Stimulated activated CD4-positive, alpha-beta T cell treated with anti-CD3 and anti-CD28 coated beads, Interleukin-12 subunit alpha, Interleukin-12 subunit beta, amount 100 ng/mL, for 4 hours (primary cell): Measurements from ENCODE around the gene MYO10.

ENCODE experiments used
- DNase-seq: peaks from one replicate; pipeline ENCODE4 v3.0.0-alpha.2; 2020

Gene MYO10

GRCh38 chr5:16937503-16938161 is 1.5 kb upstream of the MYO10 start:
- DNase-seq = no peak

- no peak for DNase-seq
Observed at GRCh38 chr5:16936989-16937438, 926 bp upstream of the MYO10 start.

GRCh38 chr5:16935231-16936149 is 598 bp downstream of the MYO10 start:
- DNase-seq = peak; percentile 23

GRCh38 chr5:16934677-16935153 is 1.4 kb downstream of the MYO10 start:
- DNase-seq = no peak

GRCh38 chr5:16934123-16934522 is 2.0 kb downstream of the MYO10 start:
- peak; percentile 16 for DNase-seq

- no peak for DNase-seq
Observed at GRCh38 chr5:16933337-16933736, 2.8 kb downstream of the MYO10 start.

GRCh38 chr5:16932401-16932800 is 3.7 kb downstream of the MYO10 start:
- DNase-seq = no peak

GRCh38 chr5:16931334-16932110 is 4.6 kb downstream of the MYO10 start:
- no peak for DNase-seq

GRCh38 chr5:16930496-16930895 is 5.6 kb downstream of the MYO10 start:
- no peak for DNase-seq

GRCh38 chr5:16929831-16930230 is 6.3 kb downstream of the MYO10 start:
- no peak for DNase-seq

- DNase-seq = no peak
Observed at GRCh38 chr5:16929347-16929746, 6.7 kb downstream of the MYO10 start.

GRCh38 chr5:16927613-16928012 is 8.5 kb downstream of the MYO10 start:
- DNase-seq = no peak

GRCh38 chr5:16926417-16926816 is 9.7 kb downstream of the MYO10 start:
- DNase-seq = no peak

- no peak for DNase-seq
Observed at GRCh38 chr5:16924206-16924605, 11.9 kb downstream of the MYO10 start.

GRCh38 chr5:16922430-16922829 is 13.7 kb downstream of the MYO10 start:
- DNase-seq = no peak

- no peak for DNase-seq
Observed at GRCh38 chr5:16921211-16921610, 14.9 kb downstream of the MYO10 start.

GRCh38 chr5:16920109-16920816 is 15.8 kb downstream of the MYO10 start:
- DNase-seq = no peak

GRCh38 chr5:16918891-16919671 is 17.0 kb downstream of the MYO10 start:
- DNase-seq = no peak

- DNase-seq = no peak
Observed at GRCh38 chr5:16918156-16918555, 17.9 kb downstream of the MYO10 start.

GRCh38 chr5:16916262-16916878 is 19.7 kb downstream of the MYO10 start:
- no peak for DNase-seq

- no peak for DNase-seq
Observed at GRCh38 chr5:16914584-16914983, 21.5 kb downstream of the MYO10 start.
